22Rv1 (cell line): ENCODE data around the gene PC.

Experiments used
- H3K27ac ChIP-seq: fragments of 450-650 bp; 2 replicates; pipeline ENCODE4 v1.5.1; 2017
- CTCF ChIP-seq: fragments of 450-650 bp; IDR thresholded peaks from 2 replicates; pipeline ENCODE4 v1.5.1; 2017; ENCODE audit warnings: mild to moderate bottlenecking
- ZFX ChIP-seq: fragments of 450-650 bp; IDR thresholded peaks from 2 replicates; pipeline ENCODE4 v1.6.1; 2017; ENCODE audit warnings: antibody characterized with exemption, borderline replicate concordance

Gene PC

GRCh38 chr11:66976028-66976467, 17.9 kb upstream of the PC start:
- H3K27ac ChIP-seq: no peak overlapping the region
- peak; percentile 57 for TF ChIP-seq CTCF
- TF ChIP-seq ZFX: no peak

GRCh38 chr11:66975405-66976027, 17.3 kb upstream of the PC start:
- H3K27ac ChIP-seq: no peak overlapping the region
- TF ChIP-seq CTCF (no peak), ZFX (no peak)

GRCh38 chr11:66974724-66975404, 16.7 kb upstream of the PC start, which contains the start of gene C11orf86:
Gene C11orf86, plus strand, starts transcription at chr11:66975304. Its CDS starts 59 bp downstream, at chr11:66975363.
- no peak within 1 kb of the TSS for H3K27ac ChIP-seq
- TF ChIP-seq CTCF (no peak), ZFX (no peak)

GRCh38 chr11:66973956-66974580, 15.9 kb upstream of the PC start:
- no peak for TF ChIP-seq ZFX
- no peak for TF ChIP-seq CTCF
- no peak overlapping the region for H3K27ac ChIP-seq

- H3K27ac ChIP-seq: no peak overlapping the region
- no peak for TF ChIP-seq CTCF
- TF ChIP-seq ZFX: no peak
These were observed 13.3 kb upstream of the PC start for GRCh38 chr11:66971488-66971887.

- TF ChIP-seq ZFX (no peak), CTCF (no peak)
- H3K27ac ChIP-seq: no peak overlapping the region
These were observed 12.7 kb upstream of the PC start for GRCh38 chr11:66970807-66971442.
